HG03442 (cell line): ENCODE measurements around the gene ESRRB.

ENCODE experiments used
- ATAC-seq: cut with Tn5 transposase; IDR thresholded peaks from one replicate; pipeline ENCODE4 v1.9.1; 2021; ENCODE audit warnings: mild to moderate bottlenecking, moderate library complexity; ENCODE audit not compliant: unreplicated experiment

Gene ESRRB

DNA sequence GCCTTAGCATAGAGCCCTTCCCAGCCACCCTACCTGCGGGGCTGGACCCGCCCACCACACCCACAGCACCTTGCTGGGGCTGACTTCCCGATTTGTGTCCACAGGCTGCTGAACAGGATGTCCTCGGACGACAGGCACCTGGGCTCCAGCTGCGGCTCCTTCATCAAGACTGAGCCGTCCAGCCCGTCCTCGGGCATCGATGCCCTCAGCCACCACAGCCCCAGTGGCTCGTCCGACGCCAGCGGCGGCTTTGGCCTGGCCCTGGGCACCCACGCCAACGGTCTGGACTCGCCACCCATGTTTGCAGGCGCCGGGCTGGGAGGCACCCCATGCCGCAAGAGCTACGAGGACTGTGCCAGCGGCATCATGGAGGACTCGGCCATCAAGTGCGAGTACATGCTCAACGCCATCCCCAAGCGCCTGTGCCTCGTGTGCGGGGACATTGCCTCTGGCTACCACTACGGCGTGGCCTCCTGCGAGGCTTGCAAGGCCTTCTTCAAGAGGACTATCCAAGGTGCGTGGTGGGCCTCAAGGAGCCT lies 63.4 kb downstream of the ESRRB start:
- no peak for ATAC-seq

DNA sequence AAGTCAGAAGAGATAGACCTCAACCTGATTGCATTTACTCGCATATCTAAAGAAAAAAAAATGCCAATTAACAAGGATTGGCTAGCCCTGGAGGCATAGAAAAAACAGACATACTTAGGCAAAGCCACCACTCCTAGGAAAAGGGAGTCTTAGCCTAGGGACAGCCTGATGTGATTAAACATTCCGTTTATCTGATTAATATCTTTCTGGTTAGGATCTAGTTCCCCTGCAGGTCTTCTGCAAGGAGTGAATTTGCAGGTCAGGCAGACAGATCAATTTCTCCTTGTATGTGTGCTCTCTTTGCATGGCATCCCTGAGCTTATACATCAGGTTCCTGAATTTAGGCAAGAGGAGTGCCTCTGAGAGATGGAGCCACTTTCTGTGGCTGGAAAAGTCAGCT lies 70.5 kb downstream of the ESRRB start:
- ATAC-seq: no peak

DNA sequence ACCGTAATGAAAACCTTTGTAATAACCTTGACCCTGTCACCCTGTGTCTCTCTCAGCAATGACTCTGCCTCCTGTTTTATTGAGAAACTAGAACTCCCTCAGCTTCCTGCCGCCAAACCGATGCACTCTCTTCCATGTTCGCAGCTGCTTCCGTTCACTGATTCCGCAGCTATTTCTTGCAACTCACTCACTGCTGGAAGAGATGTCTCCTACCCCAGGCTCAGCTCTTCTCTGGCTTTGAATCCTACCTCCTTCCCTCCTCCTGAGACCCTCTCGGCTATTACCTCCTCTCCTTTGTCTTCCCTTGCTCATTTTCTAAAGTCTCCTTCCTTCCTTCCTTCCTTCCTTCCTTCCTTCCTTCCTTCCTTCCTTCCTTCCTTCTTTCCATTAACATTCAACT lies 71.0 kb downstream of the ESRRB start:
- no peak for ATAC-seq

DNA sequence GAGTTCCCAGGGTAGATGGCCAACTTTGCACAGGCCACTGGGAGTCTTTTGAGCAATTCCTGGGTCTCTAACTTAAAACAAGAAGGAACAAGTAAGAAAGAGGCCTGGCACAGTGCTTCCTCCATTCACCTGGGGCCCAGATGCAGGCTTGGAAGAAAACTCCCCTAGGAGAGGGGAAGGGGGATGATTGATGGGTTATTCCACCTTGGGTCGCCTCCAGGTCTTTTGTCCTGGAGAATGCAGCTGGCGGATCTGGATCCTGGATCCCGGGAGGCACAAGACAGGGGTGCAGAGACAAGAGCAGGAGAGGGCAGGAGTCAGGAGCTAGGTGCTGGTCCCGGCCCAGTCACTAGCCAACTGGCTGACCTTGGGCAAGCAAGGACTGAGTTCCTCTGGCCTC lies 74.5 kb downstream of the ESRRB start:
- no peak for ATAC-seq

DNA sequence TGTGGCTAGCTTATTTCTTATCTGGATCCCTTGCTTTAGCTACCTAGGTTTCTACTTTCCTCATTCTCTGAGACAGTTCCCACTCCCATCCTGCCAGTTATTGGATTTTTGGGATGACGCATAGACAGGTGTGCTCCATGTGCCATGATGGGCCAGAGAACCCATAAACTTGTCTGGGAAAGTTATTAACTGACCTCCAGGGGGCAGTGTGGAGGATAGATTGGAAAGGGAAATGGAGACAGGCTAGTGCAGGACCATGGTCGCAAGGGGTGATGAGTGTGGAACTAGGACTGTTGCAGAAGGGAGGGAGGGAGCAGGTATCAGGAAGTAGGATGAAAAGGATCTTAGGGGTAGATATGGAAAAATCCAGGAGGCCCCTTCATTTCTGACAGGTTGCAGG lies 80.3 kb downstream of the ESRRB start:
- no peak for ATAC-seq

DNA sequence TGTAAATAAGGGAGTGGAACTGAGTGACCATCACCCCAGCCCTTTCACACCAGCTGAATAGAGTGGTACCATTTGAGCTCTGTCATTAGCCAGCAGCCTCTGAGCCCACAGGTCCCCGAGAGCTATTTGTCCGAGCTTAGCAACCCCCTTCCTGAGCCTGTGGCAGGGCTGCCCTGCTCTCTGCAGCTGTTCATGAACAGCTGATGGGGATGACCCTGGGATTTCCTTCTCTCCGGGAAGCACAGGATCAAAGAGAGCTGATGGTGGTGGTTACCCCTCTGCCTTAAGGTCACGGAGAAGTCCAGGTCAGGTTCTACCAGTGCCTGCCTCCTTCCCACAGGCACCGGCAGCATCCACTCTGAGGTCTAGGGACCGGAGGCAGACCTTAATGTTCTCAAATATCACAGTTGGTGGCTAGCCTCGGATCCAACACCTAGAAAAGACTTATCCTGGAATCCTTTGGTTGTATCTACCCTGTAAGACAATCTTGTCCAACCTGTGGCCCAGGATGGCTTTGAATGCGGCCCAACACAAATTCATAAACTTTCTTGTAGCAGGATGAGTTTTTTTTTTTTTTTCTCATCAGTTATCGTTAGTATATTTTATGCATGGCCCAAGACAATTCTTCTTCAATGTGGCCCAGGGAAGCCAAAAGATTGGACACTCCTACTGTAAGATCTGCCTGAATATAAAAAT lies 81.1 kb downstream of the ESRRB start:
- no peak for ATAC-seq

DNA sequence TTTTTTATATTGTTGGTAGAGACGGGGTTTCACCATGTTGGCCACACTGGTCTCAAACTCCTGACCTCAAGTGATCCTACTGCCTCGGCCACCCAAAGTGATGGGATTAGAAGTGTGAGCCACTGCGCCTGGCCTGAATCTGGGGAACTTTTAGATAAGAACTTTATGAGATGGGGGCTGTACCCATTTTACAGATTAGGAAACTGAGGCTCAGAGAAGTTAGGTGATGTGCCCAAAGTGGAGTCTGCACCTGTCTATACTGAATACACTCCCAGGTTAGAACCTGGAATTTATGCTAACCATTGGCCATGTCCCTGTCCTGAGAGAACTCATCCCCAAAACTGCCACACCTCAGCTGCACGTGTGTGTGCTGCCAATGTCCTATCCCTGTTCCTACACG lies 81.9 kb downstream of the ESRRB start:
- no peak for ATAC-seq

DNA sequence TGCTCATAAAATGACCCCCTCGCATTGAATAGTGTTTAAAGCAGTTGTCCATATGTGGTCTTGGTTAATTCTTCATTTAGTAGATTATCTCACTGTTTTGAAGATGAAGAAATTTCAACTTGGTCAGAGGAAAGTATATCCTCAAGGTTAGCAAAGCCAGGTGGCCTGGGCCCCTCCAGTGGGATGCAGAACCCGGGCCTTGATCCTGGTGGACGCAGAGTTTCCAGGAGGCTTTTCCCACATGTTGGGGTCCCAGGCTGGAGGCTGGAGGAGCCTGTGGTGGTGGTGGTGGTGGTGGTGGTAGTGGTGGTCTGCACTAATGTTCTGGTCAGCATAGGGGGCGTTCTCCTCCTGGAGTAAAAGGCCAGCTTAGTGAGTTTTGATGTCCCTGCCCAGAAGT lies 85.9 kb downstream of the ESRRB start:
- ATAC-seq: no peak

DNA sequence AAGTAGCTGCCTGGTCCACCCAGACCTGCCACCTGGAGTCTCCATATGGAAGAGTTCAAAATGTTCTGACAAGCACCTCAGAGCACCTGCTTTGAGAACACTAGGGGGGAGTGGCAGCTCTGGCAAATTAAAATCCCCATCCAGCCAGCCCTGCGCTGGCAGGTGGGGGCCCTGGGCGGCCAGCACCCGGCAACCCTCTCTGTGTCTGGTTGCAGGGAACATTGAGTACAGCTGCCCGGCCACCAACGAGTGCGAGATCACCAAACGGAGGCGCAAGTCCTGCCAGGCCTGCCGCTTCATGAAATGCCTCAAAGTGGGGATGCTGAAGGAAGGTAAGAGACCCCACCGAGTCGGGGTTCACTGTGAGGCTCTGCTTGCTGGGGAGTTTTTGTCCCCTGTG lies 86.4 kb downstream of the ESRRB start:
- no peak for ATAC-seq

DNA sequence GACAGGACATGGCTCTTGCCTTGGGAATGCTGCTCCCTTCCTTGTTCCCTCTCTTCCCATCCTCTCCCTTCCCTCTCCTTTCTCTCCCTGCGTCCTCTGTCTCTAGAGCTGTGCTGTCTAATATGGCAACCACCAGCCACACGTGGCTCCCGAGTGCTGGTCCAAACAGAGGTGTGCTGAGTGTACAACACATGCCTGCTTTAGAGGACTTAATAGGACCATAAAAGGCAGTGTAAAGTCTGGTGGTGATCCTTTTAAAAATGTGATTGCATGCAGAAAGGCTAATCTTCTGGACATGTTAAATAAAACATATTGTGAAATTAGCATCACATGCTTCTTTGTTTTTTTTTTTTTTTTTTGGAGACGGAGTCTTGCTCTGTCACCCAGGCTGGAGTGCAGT lies 87.2 kb downstream of the ESRRB start:
- no peak for ATAC-seq

DNA sequence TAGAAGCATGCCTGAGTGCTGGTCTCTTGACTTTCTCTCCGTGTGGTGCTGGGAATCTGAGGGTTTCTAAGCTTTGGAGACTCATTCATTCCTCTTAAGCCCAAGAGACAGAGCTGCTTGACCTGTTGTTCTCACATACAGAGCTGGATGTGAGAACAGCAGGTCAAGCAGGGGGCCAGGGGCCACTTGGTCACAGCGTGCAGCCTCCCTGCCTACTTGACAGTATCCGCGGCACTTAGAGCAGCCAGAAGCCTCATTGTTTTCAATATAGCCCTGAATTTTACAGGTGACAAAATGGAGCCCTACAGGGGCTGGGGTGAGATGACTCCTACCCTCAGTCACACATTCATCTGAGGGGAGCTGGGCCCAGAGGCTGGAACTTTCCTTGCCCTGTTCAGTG lies 88.9 kb downstream of the ESRRB start:
- no peak for ATAC-seq

DNA sequence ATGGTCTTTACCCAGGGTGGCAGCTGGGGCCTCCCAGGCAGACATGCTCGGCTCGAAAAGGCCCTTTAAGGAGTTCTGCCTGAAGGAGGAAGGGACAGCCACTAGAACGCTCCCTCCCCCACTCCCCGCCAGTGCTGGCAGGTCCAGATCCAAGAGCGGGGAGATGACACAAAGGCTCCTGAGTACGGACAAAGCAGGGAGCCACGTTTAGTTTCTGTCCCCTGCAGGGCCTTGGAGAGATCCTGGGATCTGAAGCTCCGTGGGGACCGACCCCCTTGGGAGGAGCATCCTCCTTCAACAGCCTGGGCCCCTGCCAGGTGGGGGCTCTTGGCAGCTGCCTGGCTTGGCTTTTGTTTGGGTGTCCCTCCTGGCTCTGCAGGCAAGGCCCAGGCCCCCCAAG lies 89.7 kb downstream of the ESRRB start:
- ATAC-seq: no peak

DNA sequence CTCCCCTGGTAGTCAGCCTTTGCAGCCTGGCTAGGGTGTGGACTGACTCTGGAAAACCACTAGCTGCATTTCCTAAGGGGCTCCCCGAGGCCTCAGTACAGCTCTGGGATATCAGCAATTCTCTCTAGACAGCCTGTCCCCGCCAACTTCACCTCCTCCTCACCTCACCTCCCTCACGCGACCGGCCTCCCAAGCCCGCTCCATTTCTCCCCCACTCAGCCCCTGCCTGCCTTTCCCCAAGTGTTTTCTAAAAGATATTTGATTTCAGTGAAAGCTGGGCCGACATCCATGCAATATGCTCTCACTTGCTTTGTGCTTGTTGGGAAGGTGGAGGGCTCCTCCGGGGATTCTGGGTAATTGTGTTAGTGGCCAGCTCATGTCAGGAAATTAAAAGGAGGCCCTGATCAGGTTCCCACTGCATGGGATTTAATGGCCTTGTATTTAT lies 91.8 kb downstream of the ESRRB start:
- no peak for ATAC-seq

DNA sequence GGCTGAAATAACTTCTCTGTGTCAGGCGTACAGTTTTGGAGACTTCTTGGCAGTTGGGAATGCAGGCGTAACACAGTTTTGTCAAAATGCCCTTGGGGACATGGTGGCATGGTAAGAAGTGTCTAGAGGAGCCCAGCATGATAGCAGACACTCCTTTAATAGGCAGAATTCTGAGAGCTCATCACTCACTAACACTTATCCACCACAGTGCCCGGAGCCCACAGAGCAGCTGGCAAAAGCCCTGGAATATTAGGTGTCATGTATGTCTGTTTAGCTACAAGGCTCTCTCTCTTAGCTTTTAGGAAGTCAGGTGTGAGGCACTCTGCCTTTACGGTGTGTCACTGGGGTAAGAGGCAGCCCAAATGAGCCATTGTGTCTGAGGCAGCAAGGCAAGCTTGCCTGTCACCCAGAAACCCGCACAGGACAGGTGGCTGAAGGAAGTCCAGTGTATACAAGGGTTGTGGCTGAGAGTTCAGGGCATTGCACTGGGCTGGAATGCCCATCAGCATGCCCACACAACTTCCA lies 96.3 kb downstream of the ESRRB start:
- ATAC-seq: no peak

DNA sequence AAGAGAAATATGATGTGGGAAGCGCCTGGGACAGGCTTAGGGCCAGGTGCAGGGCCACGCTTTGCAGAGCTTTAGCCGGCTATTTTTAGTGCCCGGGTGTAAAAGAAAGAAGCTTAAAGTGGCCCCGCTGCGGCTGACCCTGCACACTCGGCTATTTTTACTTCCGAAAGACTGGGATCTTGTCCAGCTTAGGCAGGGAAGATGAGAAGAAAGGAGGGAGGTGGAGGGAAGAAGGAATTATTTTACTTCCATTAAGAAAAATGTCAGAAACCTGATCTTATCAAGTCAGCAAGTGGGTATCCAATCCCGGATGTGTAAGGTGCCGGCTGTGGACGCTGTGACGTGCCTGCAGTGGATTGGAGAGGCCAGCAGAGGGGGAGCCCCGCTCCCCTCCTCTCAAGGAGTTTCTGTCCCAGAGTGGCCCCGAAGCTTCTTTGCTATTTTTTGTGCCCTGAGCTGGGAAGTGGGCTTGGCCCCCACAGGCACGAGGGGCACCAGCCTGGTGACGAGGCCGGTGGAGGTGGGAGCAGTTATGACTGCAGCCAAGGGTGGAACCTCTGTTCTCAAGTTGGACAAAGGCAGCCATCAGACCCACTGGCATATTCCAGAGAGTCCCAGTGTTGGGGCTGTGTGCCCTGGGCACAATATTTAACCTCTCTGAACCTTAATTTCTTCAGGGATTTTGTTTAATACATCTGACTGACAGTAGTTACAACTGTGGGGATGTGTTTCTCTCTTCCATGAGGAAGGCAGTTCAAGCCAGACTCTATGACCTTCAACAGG lies 97.7 kb downstream of the ESRRB start:
- no peak for ATAC-seq

DNA sequence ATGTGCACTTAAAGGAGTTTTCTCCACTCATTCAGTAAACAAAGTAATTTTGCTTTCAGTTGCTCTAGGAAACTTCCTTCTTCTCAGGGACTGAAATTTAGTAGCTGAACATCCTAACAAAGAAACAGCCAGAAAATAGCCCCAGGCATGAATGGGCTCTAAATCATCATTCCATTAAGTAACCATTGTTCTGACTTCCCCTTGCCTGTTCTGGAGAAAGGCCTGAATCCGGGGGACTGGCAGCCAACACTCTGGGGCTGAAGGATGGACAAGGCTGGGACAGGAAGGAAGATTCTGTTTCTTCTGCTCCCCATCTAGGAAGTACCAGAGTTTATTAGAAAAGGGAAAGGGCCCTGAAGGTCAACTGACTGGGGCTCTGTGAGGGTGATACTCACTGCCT lies 104.5 kb downstream of the ESRRB start:
- ATAC-seq: no peak

DNA sequence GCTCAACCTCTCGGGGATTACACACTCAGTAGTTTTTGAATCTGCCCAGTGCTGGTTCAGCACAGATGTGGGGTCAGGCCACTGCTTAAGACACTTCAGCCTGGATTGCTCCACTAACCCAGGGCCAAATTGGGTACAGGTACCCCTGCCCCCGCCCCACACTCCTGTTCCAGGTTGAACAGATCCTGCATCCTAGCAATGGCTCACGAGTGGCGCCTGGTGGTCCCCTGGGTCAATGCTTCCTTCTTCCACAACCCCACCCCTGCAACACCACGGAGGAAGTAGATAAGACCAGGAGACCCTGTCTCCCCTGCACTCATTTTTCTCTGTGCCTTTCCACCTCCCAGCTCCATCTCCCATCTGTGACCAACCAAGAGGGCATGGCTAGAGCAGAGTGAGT lies 108.4 kb downstream of the ESRRB start:
- ATAC-seq: no peak

DNA sequence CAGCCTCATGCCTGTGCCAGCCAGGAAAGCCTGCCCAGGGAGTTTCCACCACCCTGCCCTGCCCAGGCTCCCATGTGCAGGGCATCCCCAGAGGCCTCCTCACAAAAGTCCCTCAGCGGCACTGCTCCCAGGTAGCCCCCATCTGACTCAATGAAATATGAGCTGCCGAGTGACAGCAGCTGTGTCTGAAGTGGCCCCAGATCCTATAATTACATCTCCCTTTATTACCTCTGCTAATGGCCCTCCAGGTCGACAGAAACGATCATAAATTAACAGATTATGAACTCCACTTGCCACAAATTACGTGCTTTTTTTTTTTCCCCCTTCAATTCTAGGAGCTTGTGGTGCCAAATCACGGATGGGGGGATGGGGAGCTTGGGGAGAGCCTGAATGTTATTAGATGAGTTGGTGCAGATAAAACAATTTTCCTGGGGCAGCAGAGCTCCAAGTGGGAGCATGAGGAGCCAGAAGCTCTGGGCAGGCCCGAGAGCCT lies 110.4 kb downstream of the ESRRB start:
- ATAC-seq: no peak

DNA sequence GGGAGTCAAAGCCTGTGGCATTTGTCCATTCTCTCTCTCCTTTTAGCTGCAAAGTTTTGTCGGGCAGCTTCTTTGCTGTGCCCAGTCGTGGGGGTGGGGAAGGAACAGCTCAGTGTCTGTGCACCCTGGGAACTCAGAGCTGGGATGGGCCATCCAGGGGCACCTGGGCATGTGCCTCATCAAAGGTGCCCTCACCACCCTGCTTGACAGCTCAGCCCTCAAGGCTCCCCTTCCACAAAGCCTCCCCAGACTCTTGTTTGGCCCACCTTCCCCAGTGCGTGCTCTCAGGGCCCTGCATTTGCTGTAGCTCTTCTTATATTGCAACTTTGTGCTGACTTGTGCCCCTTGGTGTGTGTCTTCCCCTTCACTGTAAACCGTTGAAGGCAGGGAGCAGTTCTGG lies 112.6 kb downstream of the ESRRB start:
- ATAC-seq: no peak

DNA sequence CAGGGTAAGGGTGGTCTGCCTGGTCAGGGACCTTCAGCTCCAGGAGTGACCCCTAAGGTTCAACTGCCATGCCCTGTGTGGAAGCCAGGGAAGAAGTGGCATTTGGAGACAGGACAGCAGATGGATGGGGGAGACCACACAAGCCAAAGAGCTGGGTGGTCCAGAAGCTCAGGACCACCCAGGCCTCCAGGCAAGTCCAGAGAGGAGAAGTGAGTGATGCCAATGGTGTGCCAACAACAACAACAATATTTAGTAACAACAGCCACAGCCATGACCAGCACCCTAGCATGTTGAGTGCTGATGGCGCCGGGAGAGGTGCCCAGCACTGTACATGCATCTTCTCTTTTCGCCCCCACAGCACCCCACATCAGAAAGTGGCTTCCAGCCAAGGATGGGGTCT lies 113.7 kb downstream of the ESRRB start:
- no peak for ATAC-seq

DNA sequence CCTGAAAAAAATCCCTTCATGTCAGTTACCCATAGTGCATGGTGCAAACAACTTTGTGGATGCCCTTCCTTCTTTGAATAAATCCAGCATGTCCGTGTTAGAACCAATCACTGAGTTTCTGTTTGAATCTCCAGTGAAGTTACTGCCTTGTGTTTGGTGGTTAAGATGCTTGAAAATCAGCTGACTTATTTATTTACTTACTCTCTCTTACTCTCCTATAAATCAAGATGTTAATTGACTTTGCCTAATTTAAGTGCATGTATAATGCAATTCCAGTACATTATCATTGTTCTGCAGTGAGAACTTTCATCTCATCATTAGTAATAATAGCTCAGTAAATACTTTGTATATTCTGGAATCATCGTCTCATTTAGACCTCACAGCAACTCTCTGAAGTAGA lies 114.2 kb downstream of the ESRRB start:
- no peak for ATAC-seq

DNA sequence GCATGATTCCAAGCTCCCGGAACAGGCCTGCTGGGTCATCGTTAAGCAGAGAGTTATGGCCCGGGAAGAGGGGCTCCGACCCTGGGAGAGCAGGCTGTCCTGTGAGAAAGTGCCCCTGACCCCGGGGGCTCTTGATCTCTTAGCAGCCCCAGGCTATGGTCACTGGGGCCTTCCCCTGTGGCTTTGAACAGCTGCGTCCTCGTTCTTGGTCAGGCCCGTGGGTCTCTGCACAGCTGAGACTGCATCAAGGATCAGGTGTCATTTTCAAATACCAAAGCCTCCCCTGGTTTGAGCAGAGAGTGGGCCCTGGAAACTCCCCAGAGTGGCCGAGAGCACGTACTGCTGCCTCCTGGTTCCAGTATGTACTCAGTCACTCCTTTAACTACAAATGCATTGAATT lies 114.8 kb downstream of the ESRRB start:
- no peak for ATAC-seq
